ENCODE results near the gene XRRA1.

The XRRA1 gene

GRCh38 chr11:74950374-74950969 is 1.6 kb upstream of the XRRA1 start:
- DNase-seq: no peak

DNA sequence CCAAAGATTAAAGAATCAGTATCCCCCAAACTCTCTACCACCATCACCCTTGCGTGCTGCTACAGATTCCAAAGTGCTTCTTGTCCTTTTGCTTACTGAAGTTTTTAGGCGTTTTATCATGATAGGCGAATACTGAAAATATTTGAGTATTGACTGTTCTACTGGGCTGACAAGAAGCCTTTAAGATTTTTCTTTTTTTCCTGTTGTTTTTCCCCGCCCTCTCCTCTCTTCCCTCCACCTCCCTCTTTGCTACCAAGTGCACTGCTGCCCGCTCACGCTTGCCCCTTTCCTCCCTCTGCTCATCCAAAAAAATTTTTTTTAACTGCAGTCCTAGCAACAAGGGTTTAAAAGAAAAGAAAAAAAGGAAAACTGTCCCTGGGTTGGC is 854 bp upstream of the XRRA1 start:
- no peak for DNase-seq

DNA sequence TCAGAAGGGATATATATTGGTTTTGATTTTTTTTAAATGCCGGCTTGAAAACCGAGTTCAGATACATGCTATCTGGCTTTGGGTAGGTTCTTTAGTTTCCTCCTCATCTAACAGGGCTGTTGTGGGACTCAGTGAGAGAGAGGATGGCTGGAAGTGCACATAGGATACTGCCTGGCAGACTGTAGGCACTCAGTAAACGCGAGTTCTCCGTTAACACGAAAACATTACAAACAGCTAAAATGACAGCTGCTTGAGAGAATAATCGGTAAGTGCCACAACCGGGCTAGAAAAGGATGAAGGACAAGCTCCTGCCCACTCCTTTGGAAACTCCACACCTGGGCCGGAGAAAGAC is 369 bp downstream of the XRRA1 start:
- DNase-seq: no peak

DNA sequence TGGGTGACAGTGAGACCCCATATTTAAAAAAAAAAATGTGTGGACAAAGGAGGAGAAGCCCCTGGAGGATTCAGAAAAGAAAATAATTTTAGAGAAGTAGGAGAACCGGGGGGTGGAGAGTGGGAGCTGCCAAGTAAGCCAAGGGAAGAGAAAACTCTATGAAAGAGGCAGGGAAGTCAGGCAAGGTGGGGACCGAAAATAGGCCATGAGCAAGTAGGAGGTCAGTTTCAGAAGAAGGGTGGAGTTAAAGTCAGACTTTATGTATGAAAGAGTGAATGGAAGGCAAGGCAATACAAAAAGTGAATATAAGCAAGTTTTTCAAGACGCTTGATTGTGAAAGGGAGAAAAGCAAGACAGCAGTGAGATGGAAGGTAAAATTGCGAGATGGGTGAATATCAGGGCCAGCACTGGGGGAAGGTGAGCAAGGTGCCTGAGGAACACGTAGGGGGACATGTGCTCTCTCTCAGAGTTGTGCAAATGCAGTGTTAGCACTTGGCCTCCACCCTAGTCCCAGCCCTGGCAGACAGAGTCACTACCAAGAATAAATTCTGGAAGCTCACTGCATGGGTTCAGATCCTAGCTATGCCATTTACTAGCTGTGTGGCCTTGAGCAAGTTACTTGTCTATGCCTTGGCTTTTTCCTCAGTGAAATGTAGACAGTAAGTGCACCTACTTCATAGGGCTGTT is 6.7 kb downstream of the XRRA1 start:
- DNase-seq: no peak

GRCh38 chr11:74941492-74941891 is 7.4 kb downstream of the XRRA1 start:
- no peak for DNase-seq

DNA sequence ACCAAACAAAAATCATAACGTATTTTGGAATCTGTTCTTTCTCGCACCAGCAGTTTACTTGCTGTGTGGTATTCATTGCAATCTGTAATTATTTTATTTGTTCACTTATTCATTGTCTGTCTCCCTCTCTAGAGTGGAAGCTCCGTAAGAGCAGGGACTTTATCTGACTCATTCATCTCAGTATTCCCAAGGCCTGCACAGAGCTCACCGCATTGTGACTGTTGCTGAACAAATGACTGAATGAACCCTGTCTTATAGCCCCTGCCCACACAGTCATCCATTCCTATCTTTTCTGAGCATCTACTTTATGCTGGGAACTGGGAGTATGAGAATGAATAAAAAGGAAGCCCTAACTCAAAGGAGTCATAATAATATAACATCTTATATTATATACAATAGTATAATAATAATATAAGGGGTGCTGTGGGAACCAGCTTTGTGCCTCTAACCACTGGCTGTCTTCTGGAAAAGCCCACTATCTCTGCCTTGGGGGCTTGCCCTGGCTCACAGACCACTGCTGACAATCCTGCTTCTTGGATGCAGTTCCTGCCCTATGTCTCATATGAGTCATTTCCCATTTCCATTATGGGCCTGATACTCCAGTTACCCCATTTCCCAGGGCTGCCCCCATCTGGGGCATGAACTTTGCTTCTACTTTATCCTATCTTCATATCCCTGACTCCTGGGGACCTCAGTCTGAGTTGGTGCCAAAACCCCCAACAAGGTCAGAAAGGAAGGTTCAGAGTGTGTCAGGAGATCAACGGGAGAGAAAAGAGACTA is 11.0 kb downstream of the XRRA1 start:
- DNase-seq: no peak

GRCh38 chr11:74936976-74937375 is 11.9 kb downstream of the XRRA1 start:
- DNase-seq: no peak

DNA sequence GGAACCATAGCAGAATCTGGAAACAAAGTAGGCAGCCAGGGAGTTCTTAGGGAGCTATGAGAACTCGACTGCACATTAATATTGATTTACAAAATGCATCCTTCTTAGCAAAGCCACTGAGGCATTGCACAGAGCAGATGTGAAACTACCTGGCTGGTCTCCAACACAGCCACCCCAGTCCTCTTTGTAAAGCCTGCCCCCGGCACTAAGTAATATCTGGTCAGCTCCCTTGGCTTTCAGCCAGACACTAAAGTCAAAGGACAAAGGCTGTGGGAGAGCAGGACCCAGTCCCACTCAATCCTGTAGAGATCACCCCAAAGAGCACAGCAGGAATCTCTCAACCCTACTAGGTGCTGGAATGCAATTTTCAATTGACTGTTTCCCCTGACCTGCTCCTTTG is 12.8 kb downstream of the XRRA1 start:
- no peak for DNase-seq

GRCh38 chr11:74935285-74935684 is 13.6 kb downstream of the XRRA1 start:
- no peak for DNase-seq

DNA sequence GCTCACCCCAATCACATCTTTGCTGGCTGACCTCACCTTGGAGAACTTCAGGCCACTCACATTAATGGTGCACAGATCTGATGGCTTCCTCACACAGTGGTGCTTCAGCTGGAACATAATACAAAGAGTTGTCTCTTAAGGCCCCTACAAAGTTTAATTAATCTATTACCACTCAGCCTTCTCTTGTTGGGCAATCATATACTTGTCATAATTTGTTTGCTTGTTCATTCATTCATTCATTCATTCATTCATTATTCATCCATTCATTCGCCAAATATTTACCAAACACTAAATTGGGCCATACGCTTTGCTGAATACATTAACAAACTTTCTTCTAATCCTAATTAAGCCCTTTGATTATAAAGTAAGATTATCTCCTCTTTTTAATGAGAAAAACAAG is 15.1 kb downstream of the XRRA1 start:
- DNase-seq: no peak

GRCh38 chr11:74932797-74933196 is 16.1 kb downstream of the XRRA1 start:
- no peak for DNase-seq

- DNase-seq: no peak
Observed at GRCh38 chr11:74932169-74932568, 16.7 kb downstream of the XRRA1 start.

- peak; percentile 94 for DNase-seq
Observed at GRCh38 chr11:74929431-74930363, 19.2 kb downstream of the XRRA1 start.

DNA sequence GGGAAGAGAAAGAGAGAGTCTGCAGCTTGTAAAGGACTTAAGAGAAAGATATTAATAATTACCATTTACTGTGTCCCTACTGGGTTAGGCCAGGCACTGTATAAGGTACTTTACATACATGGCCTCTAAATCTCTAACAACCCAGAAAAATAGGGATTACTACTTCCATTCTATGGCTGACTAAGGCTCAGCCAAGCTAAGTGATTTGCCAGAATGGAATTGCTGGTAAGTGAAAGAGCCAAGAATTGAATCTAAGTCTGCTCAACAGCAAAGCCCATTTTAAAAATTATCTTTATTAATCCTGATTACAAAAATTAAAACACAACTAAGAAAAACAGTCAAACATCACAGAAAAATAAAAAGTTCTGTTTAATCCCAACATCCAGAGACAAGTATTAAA is 21.4 kb downstream of the XRRA1 start:
- no peak for DNase-seq

DNA sequence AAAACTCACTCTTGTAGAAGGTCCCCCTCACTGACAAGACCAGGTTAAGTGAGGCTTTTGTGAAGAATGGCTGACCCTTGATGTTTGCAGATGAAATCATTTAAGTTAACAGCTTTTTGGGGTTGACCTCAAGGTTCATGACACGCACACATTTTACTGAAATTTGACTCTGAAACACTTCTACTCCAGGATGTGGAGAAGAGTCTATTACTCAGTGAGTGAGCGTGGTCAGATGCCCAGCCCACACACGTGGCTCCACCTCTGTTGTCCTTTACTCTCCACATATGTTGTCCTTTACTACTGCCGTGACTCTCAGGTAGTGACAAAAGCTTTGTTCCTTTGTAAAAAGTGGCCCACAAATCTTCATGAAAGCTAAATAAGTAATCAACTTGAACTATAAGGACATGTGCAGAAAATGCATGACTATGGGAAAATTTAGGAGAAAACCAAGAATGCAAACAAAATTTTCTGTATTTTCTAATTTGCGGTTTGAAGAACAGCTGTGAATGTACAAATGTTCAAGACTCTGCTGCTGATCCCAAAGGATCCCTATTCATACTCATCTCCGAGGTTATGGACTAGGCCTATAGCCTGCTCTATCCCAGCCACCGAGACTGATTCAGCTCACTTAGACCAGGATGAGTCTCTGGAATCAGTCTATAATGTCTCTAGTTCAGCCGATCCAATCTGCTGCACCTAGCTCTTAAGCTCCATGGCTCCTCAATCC is 22.4 kb downstream of the XRRA1 start:
- no peak for DNase-seq

GRCh38 chr11:74925281-74925680 is 23.6 kb downstream of the XRRA1 start:
- no peak for DNase-seq

- DNase-seq: no peak
Observed at GRCh38 chr11:74923125-74923524, 25.8 kb downstream of the XRRA1 start.

- DNase-seq: no peak
Observed at GRCh38 chr11:74909812-74910211, 39.1 kb downstream of the XRRA1 start.

GRCh38 chr11:74909385-74909784 is 39.5 kb downstream of the XRRA1 start:
- DNase-seq: no peak

- no peak for DNase-seq
Observed at GRCh38 chr11:74905326-74905725, 43.6 kb downstream of the XRRA1 start.

- no peak for DNase-seq
Observed at GRCh38 chr11:74902342-74902741, 46.5 kb downstream of the XRRA1 start.

GRCh38 chr11:74896311-74896710 is 52.6 kb downstream of the XRRA1 start:
- no peak for DNase-seq
